Neural progenitor cell (in vitro differentiated cells): ENCODE results near the gene WIPF1.

Experiments
- CTCF ChIP-seq: fragments of 200-600 bp; sonication (generic); IDR thresholded peaks from 2 replicates; pipeline ENCODE4 v1.5.1; 2017; ENCODE audit warnings: antibody characterized with exemption, mild to moderate bottlenecking
- EZH2 ChIP-seq: fragments of 200-600 bp; sonication (generic); IDR thresholded peaks from 2 replicates; pipeline ENCODE4 v1.6.1; 2017; ENCODE audit warnings: antibody characterized with exemption, mild to moderate bottlenecking, moderate library complexity
- EZH2phosphoT487 ChIP-seq: fragments of 200-600 bp; sonication (generic); IDR thresholded peaks from 2 replicates; pipeline ENCODE4 v1.6.1; 2017; ENCODE audit warnings: antibody characterized with exemption

GRCh38 chr2:174568425-174568824 is 29.2 kb downstream of the WIPF1 start:
- no peak for TF ChIP-seq EZH2
- TF ChIP-seq CTCF, result no peak
- no peak for TF ChIP-seq EZH2phosphoT487
